ENCODE data around the gene ATL1.
A peak's percentile ranks its signal among the peaks of the same experiment; 100 is the strongest.
"Not testable (repeated sequence)": the region's sequence is repeated elsewhere in the genome, so short reads cannot be mapped to it uniquely, and the experiment has no call there.

Gene ATL1

DNA sequence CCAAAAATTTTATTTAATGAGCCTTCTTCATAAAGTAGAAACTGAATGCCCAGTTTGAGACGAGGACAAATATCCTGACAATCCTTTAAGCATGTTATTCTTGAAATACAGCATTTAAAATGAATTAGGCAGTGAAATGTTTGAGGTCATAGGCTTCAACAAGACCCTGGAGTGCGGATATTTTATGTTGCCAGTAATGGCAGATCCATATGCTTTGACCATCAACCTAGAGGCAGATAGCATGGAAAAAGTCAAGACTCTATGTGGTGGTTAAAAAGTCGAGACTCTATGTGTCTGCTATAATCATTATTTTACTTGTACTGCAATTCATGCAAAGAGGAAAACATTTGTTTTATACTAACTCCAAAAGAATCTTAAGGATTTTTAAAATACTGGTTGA is 25.5 kb upstream of the ATL1 start:
- no peak for DNase-seq (ENCODE audit: low read depth in 3 of 3, low spot score in 1 of 3)

DNA sequence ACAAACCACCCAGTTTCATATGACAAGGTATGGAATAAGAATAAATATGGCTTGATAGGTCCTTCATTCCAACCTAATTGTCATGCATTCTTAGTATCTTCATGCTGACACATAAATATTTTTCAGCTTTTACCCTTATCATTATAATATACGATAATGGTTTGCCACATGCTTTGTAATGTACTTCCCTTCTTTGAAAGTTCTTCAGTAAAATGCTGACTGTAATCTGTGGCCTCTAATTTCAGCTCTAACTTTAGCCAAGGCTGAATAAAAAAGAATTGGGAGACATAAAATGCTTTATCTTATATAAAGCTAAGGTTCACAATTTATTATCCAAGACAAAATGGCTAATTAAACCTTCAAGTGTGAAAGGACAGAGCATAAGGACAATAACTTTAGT is 24.9 kb upstream of the ATL1 start:
- no peak for DNase-seq (ENCODE audit: low read depth in 3 of 3, low spot score in 1 of 3)

DNA sequence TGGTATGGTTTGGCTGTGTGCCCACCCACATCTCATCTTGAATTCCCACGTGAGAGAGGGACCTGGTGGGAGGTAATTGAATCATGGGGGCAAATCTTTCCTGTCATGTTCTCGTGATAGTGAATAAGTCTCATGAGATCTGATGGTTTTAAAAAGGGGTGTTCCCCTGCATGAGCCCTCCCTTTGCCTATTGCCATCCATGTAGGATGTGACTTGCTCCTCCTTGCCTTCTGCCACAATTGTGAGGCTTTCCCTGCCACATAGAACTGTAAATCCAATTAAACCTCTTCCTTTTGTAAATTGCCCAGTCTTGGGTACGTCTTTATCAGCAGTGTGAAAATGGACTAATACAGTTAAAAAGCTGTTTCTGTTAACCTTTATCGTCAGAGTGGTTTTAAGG is 21.9 kb upstream of the ATL1 start:
- DNase-seq (ENCODE audit: low read depth in 3 of 3, low spot score in 1 of 3), result not testable (repeated sequence)

DNA sequence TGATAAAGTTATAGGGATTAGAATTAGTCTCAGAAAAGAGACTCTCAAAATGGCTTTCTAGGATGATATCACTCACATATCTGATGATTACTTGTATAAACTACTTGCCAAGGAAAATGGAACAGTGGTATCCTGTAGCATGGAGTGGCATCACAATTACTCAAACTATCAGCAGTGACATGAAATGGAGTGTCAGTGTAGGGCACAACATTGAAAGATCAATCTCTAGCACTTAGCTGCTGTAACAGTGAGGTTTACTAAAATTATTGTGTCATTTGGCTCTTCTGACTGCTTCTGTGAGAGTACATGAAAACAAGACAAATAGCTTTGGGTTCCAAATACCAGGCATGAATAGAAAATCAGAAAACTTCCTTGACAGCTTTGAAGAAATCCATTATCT is 20.9 kb upstream of the ATL1 start:
- DNase-seq (ENCODE audit: low read depth in 3 of 3, low spot score in 1 of 3), result no peak

DNA sequence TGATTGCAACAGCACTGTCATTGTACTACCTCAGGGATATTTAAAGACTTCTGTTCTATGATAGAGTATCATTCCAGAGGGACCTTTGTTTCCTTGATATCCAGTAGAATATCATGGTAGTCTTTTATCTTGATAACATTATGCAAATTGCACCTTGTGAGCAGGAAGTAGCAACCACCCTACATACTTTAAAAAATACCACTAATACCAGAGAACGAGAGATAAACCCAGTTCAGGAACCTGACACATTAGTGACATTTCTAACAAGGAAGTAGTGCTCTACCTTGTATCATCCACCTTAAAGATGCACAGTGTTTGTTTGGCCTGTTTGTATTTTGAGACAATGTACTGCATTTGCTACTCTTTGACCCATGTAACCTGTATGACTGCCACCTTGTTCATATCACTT is 18.8 kb upstream of the ATL1 start:
- no peak for DNase-seq (ENCODE audit: low read depth in 3 of 3, low spot score in 1 of 3)

DNA sequence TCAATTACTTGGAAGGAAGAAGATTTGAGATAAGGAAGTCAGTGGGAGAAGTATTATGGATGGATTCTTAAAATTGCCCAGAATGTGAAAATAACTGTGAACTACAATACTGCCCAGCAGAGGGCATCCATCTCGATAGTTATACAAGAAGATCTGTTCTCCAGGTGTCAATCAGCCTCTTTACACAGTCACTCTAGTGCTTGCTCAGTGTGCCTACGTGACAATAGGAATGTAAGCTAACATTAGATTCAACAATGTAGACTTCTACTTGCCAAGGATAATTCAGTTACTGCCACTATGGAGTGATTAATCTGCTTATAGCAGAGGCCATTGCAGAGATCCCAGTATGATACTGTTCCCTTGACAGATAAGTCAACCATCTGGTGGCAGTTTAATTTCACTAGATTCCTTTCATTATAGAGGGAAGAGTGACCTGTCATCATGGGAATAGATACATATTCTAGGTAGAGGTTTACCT is 17.0 kb upstream of the ATL1 start:
- DNase-seq (ENCODE audit: low read depth in 3 of 3, low spot score in 1 of 3), result no peak

DNA sequence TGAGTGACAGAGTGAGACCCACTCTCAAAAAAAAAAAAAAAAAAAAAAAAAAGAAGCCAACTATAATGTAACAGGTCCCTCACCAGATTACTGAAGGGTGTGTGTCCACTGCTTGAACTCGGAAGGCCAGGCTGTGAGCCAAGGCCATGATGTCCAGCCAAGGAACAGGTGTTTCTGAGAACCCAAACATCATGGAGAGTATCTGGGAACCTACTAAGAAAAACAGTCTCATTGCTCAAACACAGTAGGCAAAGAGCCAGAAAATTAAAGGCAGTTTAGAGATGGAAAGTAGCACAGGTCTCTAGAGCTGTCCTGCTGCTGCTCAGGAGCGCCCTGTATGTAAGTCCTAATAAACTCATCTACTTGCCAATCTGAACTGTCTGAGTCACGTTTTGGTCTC is 15.0 kb upstream of the ATL1 start:
- DNase-seq (ENCODE audit: low read depth in 3 of 3, low spot score in 1 of 3), result no peak

DNA sequence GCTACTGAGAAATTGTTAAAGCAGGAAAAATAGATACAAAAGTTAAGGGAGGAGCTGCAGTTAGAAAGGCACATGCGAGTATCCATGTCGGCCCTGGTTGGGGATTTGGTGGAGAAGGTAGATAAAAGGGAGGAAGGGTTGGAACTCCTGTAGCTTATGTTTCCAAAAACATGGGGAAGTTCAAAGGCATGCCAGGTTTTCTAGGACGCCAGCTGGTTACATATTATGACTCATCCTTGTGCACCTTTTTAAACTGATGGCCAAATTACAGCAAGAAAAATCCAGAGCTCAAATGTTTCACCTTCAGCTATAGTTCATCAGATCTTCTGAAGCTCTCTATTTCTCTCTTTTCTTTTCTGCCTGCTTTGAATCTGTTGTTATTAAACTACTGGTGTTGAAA is 14.3 kb upstream of the ATL1 start:
- no peak for DNase-seq (ENCODE audit: low read depth in 3 of 3, low spot score in 1 of 3)

DNA sequence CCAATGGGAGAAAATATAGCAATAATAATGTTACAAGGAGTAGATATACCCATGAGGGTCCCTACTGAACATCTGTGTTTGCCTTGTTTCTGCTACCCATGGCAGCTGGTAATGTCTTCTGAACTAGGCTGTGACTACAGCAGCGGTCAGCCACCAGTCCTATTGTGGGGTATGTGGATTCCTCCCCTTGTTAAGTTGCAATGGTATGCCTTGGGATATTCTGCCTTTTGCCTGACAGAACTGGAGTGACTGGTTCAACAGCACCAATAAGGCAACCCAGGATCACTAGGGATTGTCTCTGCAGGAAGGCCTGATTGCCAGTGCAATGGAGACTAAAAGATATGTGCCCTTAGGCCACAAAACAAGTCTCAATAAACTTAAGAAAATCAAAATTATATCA is 9.7 kb upstream of the ATL1 start:
- DNase-seq (ENCODE audit: low read depth in 3 of 3, low spot score in 1 of 3), result no peak

DNA sequence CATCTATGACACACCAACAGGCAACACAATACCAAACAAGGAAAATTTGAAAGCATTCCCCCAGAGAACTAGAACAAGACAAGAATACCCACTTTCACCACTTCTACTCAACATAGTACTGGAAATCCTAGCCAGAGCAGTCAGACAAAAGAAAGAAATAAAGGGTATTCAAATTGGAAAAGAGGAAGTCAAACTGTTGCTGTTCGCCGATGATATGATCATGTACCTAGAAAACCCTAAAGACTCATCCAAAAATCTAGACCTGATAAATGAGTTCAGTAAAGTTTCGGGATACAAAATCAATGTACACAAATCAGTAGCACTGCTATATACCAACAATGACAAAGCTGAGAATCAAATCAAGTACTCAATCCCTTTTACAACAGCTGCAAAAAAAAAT is 8.1 kb upstream of the ATL1 start:
- no peak for DNase-seq (ENCODE audit: low read depth in 3 of 3, low spot score in 1 of 3)

DNA sequence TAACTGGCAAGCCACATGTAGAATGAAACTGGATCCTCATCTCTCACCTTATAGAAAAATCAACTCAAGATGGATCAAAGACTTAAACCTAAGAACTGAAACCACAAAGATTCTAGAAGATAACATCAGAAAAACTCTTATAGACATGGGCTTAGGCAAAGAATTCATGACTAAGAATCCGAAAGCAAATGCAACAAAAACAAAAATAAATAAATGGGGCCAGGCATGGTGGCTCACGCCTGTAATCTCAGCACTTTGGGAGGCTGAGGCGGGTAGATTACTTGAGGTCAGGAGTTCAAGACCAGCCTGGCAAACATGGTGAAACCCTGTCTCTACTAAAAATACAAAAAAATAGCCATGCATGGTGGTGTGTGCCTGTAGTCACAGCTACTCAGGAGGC is 7.1 kb upstream of the ATL1 start:
- not testable (repeated sequence) for DNase-seq (ENCODE audit: low read depth in 3 of 3, low spot score in 1 of 3)

DNA sequence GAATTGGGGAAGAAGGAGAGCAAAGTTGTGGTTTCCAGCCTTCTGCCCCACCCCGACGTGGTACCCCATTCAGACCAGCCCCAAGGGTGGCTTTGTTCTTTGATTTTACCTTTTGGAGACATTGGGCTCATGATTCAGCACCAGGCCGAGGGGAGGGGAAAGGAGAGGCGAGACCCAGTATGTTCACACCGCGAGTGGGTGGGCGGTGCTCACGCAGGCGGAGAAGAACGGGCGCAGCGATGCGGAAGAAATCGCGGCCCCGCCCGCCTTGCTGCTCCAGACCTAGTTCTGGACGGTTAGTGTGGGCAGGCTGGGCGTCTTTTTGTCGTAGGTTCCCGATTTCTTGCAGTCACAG is 963 bp downstream of the ATL1 start:
- DNase-seq (ENCODE audit: low read depth in 3 of 3, low spot score in 1 of 3), result peak in 1 of 3 donors; percentile 49

DNA sequence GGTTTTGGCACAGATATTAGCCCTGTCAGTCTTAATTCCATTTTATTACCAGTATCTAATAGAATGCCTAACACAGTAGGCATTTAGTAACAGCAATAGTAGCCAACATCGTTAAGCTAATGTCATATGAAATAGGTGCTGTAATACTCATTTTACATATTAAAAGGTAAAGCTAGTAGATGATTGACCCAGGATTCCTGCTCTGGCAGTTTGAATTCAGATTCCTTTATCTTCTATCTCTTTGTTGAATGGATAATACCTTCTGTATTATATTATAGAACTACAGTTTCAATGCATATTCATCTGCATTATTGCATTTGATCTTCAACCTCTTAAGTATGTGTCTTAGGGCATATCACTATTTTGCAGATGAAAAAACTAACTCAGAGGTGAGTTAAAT is 2.9 kb downstream of the ATL1 start:
- DNase-seq (ENCODE audit: low read depth in 3 of 3, low spot score in 1 of 3), result no peak

DNA sequence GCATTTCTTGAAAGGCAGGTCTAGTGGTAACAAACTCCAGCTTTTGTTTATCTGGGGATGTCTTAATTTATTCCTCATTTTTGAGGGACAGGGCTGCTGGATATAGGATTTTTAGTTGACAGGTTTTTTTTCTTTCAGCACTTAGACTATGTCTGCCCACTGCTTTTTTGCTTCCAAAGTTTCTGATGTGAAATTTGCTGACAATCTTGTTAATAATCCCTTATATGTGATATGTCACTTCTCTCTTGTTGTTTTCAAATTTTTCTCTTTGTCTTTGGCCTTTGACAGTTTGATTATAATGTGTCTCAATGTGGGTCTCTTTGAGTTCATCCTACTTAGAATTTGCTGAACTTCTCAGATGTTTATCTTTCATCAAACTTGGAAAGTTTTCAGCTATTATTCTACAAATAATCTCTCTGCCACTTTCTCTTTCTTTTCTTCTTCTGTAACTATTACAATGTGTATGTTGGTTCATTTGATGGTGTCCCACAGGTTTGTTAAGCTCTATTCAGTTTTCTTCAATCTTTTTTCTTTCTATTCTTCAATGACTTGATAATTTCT is 9.8 kb downstream of the ATL1 start:
- DNase-seq (ENCODE audit: low read depth in 3 of 3, low spot score in 1 of 3), result no peak

DNA sequence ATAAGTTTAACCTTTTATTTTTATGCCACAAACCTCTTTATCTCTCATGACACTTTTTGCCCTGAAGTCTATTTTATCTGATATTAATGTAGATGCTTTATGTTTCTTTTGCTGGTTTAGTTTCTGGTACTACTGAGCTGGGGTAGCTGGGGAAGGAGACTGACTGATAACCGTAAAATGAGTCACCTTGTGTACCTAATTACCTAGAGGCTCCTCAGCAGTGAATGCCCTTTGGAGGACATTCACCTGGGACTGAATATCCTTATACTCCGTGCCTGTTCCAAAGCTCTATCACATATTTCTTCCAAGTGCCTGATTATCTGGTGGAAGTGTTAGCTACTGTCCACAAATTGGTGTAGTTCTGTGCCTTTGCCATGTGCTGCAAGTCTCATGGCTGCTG is 13.9 kb downstream of the ATL1 start:
- no peak for DNase-seq (ENCODE audit: low read depth in 3 of 3, low spot score in 1 of 3)

DNA sequence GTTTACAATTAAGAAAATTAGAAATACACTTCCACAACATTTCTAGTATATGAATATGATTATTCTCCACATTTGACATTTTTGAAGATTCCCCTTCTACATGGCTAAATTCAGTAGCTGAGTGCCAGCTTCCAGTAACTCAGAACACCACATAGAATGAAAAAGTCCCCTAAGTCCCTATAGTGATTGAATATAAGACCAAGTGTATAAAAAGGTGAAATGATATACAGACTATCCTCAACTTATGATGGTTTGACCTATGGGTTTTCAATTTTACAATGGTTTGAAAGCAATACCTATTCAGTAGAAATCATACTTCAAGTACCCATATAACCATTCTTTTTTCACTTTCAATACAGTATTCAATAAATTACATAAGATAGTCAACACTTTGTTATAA is 15.8 kb downstream of the ATL1 start:
- DNase-seq (ENCODE audit: low read depth in 3 of 3, low spot score in 1 of 3), result no peak

DNA sequence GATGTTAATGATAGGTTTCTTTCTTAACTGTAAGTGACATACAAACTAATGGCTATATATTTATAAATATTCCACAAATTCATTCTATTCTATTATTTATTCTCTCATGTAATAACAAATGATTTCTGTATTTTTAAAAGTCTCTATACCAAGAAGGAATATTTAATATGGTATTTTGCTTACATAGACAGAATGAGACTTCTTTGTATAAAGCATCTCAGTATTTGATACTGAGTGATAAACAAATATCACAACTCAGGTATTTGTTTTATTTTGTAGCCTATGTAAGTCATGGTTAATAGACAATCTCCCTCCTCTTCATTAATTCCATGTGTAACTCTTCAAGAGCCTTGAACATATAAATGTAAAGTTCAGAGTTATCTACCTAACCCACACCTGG is 18.0 kb downstream of the ATL1 start:
- DNase-seq (ENCODE audit: low read depth in 3 of 3, low spot score in 1 of 3), result no peak

DNA sequence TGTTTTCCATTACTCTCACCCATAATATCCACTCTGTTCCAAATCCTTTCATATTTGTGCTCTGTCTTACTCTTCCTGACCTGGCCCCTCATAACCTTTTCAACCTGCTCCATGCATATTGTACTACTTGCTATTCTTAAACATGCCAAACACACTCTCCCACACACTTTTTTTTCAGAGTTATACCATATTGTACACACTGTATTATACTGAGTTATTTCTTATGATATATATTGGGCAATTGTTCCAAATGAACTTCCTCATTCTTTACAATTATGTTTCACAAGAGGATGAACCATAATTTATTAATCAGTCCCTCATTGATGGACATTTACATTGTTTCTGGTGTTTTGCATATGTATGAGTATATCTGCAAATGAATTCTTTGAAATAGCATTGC is 18.5 kb downstream of the ATL1 start:
- no peak for DNase-seq (ENCODE audit: low read depth in 3 of 3, low spot score in 1 of 3)

DNA sequence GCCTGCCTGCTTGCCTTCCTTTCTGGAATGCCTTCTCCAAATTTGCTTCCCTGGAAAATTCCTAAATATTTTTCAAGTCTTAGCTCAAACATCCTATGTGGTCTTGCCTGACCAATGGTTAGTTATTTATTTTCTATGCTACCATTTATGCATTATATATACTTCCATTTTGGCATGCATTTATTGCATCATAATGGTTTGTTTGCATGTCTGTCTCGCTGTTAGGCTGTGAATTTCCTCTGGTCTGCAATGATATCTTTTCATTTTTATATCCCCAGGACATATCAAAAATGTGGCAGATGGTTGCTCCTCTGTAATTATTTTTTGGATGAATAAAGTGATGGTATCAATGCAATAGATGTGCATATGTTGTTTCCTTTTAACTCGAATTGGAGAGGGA is 30.5 kb downstream of the ATL1 start:
- DNase-seq (ENCODE audit: low read depth in 3 of 3, low spot score in 1 of 3), result no peak

DNA sequence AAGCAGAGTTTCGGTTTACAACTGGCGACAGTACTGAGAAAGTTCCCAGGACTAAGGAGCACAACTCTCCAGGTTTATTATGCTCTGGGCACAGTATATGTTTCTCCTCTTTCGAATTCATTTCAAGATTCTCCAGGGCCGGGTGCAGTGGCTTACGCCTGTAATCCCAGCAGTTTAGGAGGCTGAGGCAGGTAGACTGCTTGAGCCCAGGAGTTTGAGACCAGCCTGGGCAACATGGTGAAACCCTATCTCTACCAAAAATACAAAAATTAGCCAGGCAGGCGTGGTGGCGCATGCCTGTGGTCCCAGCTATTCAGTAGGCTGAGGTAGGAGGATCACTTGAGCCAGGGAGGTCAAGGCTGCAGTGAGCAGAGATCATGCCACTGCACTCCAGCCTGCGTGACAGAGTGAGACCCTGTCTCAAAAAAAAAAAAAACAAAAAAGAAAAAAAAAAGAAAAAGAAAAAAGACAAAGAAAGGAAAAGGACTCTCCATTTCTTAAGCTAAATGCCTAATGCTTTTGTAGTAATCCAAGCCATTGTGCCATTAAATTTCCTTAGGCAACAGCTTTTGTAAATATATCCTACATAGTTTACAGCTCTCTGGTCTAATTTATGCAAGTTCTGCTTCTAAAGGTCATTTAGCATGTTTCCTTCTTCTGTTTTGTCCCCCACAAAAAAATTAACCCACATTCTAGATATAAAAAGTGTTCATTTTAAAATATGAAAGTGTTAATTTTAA is 34.8 kb downstream of the ATL1 start:
- no peak for DNase-seq (ENCODE audit: low read depth in 3 of 3, low spot score in 1 of 3)

DNA sequence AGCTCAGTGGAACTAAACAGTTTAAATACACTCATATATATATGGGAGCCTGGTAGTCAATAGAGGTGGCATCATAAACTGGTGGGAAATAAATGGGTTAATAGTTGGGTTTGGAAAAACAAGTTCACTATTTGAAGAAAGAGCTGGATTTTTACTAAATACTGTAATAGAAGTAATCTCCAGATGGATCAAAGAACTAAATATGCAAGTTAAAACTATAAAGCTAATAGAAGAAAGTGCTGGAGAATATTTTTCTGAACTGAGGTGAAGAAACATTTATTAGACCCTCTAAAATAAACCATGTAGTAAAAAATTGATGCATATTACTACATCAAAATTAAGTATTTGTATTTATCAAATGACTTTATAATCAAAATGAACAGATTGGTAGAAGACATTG is 38.8 kb downstream of the ATL1 start:
- no peak for DNase-seq (ENCODE audit: low read depth in 3 of 3, low spot score in 1 of 3)

DNA sequence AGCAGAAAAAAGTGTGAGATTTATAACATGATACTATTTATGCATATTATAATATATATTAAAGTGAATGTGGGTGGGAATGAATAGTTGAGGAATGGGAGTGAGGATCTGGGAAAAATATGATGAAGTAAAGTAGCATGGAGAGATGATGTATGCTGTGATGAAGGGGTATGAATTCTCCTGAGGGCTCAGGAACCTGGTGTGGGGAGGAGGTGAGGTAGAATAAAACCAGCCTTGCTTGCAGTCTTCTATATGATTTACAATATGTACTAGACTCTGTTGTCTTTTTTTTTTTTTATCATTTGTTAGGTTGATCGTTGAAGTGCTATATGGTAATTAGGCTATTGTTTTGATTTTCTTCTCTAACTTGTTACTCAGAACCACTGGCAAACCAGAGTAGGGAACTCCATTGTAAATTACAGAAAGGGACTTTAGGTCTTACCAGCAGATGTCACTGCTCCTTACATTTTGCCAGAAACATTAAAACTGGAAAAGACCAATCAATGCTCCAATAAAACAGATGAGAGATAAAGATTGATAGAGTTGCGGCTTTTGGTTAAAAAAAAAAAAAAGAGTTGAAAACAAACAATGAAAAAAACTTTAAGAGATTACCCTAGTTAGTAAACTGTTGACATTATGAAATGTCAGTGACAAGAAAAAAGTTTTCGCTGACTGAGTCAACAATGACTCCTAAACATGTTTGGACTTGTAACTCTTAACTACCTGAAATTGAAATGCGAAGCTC is 39.9 kb downstream of the ATL1 start:
- DNase-seq (ENCODE audit: low read depth in 3 of 3, low spot score in 1 of 3), result no peak

DNA sequence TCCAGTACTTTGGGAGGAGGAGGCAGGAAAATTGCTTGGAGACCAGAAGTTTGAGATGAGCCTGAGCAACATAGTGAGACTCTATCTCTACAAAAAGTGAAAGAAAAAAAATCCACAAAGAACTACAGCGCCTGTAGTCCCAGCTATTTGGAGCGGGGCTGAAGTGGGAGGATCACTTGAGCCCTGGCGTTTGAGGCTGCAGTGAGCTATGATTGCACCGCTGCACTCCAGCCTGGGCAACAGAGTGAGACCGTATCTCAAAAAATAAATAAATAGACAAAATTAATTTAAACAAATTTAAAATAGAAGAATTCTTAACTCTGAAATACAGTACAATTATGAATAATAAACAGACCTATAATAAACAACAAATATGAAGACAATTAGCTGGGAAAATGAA is 40.9 kb downstream of the ATL1 start:
- DNase-seq (ENCODE audit: low read depth in 3 of 3, low spot score in 1 of 3), result no peak

Measured in stimulated activated CD4-positive, alpha-beta T cell treated with anti-CD3 and anti-CD28 coated beads, TNF-alpha, amount 100 ng/mL, for 1 hour (primary cell).